GM19238 (cell line): Measurements from ENCODE around the gene ZNF438.
"Not testable (repeated sequence)": the region's sequence is repeated elsewhere in the genome, so short reads cannot be mapped to it uniquely, and the experiment has no call there.

Source experiments
- DNase-seq: peaks from one replicate; pipeline ENCODE4 v3.0.0; 2011; ENCODE audit warnings: low spot score; ENCODE audit not compliant: insufficient read length

The ZNF438 gene

GRCh38 chr10:30940256-30940655 lies 91.4 kb downstream of the ZNF438 start:
- DNase-seq: no peak

GRCh38 chr10:30939643-30940251 lies 91.9 kb downstream of the ZNF438 start:
- DNase-seq: no peak

- no peak for DNase-seq
Measured at GRCh38 chr10:30935078-30935477, 96.6 kb downstream of the ZNF438 start.

GRCh38 chr10:30931094-30931493 lies 100.6 kb downstream of the ZNF438 start:
- no peak for DNase-seq

GRCh38 chr10:30929901-30930520 lies 101.7 kb downstream of the ZNF438 start:
- DNase-seq: no peak

- not testable (repeated sequence) for DNase-seq
Measured at GRCh38 chr10:30929311-30929729, 102.3 kb downstream of the ZNF438 start.

- DNase-seq: peak; percentile 4
Measured at GRCh38 chr10:30928742-30929141, 102.9 kb downstream of the ZNF438 start.

GRCh38 chr10:30918651-30919050 lies 113.0 kb downstream of the ZNF438 start:
- DNase-seq: no peak

- DNase-seq: no peak
Measured at GRCh38 chr10:30917789-30918188, 113.9 kb downstream of the ZNF438 start.

GRCh38 chr10:30917067-30917466 lies 114.6 kb downstream of the ZNF438 start:
- DNase-seq: no peak

GRCh38 chr10:30915146-30915545 lies 116.5 kb downstream of the ZNF438 start:
- no peak for DNase-seq

GRCh38 chr10:30911303-30911863 lies 120.3 kb downstream of the ZNF438 start:
- no peak for DNase-seq

- no peak for DNase-seq
Measured at GRCh38 chr10:30903397-30904138, 128.1 kb downstream of the ZNF438 start.

GRCh38 chr10:30902621-30903396 lies 128.9 kb downstream of the ZNF438 start:
- DNase-seq: no peak

GRCh38 chr10:30901487-30901886 lies 130.2 kb downstream of the ZNF438 start:
- not testable (repeated sequence) for DNase-seq

- DNase-seq: no peak
Measured at GRCh38 chr10:30898964-30899363, 132.7 kb downstream of the ZNF438 start.

GRCh38 chr10:30897547-30897946 lies 134.1 kb downstream of the ZNF438 start:
- no peak for DNase-seq

- DNase-seq: no peak
Measured at GRCh38 chr10:30897048-30897447, 134.6 kb downstream of the ZNF438 start.

- DNase-seq: no peak
Measured at GRCh38 chr10:30894221-30894620, 137.4 kb downstream of the ZNF438 start.

- no peak for DNase-seq
Measured at GRCh38 chr10:30893208-30893607, 138.5 kb downstream of the ZNF438 start.

GRCh38 chr10:30887839-30888238 lies 143.8 kb downstream of the ZNF438 start:
- DNase-seq: no peak
